ELR (cell line): ENCODE data around the gene EPPIN.

ENCODE experiments used
- DNase-seq: peaks from one replicate; pipeline ENCODE4 v3.0.0-alpha.2; 2015; ENCODE audit warnings: low read depth

Gene EPPIN

GRCh38 chr20:45538209-45538799 is 8.9 kb downstream of the EPPIN start:
- DNase-seq: peak; percentile 83

GRCh38 chr20:45527294-45527693 is 19.9 kb downstream of the EPPIN start:
- no peak for DNase-seq

DNA sequence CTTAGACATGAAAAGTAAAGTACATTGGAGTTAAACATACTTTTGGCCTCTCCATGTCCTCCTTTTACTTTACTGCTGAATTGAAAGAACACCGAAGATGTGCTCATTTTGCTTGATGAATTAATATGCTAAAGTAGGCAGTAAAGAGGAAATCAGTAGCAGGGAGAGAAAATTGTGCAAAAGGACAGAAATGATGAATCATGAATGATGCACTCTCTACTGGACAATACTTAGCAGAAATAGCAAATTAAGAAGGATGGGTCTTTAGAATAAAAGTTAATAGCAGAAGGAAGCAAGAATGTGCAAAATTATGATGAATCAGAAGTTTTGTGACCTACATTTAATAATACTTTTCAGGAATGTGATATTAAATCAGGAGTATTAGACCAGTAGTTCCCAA is 23.4 kb downstream of the EPPIN start:
- no peak for DNase-seq

DNA sequence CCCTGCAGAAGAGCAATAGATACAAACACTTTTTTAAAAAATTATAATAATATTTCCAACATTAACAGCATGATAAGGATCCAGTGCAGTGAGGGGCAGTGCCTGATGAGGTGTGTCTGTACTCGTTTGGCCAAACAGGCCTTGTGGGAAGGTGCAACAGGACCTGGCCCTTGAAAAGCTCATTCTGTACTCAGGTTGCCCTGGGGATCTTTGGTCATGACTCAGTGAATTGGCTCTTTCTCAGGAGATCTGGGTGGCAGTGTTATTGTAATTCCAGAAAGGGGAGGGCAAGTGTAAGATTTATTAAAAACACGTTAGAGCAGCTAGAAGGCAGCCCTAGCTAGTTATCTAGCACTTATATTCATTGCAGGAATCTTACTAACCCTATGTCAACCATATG is 28.9 kb downstream of the EPPIN start:
- DNase-seq: peak; percentile 8

GRCh38 chr20:45515147-45515913 is 31.9 kb downstream of the EPPIN start, which contains the start of gene SPINT3:
TSS of gene SPINT3 (minus strand) at chr20:45515622. CDS start at chr20:45515608, 14 bp downstream.
- no peak for DNase-seq

DNA sequence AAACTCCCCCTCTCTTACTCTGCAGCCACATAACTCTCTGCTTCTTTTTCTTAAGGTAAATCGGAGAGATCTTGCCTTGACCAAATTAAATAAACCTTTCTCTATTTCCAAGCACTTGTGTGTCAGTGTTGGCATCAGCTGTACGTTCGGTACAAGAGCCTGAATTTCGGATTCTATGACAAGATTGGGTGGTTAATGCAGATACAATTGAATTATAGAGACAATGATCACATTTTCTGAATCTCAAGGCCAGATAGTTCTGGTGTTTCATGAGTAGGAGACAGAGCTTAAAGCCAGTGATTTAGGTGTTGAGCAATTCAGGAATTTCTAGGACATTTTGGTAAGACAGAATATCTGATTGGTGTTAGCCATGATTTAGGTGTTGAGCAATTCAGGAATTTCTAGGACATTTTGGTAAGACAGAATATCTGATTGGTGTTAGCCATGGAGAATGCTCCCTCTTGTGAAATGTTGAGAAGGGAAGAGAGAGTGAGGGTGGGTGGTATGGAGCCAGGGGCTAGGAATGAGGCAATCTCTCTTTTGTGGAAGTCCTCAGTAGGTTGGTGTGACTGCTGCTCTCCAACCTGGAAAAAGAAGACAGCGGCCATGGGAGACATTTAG is 36.8 kb downstream of the EPPIN start:
- DNase-seq: no peak

- DNase-seq: no peak
These were observed 38.1 kb downstream of the EPPIN start for GRCh38 chr20:45509091-45509490.

GRCh38 chr20:45508068-45508886 is 38.9 kb downstream of the EPPIN start:
- no peak for DNase-seq

DNA sequence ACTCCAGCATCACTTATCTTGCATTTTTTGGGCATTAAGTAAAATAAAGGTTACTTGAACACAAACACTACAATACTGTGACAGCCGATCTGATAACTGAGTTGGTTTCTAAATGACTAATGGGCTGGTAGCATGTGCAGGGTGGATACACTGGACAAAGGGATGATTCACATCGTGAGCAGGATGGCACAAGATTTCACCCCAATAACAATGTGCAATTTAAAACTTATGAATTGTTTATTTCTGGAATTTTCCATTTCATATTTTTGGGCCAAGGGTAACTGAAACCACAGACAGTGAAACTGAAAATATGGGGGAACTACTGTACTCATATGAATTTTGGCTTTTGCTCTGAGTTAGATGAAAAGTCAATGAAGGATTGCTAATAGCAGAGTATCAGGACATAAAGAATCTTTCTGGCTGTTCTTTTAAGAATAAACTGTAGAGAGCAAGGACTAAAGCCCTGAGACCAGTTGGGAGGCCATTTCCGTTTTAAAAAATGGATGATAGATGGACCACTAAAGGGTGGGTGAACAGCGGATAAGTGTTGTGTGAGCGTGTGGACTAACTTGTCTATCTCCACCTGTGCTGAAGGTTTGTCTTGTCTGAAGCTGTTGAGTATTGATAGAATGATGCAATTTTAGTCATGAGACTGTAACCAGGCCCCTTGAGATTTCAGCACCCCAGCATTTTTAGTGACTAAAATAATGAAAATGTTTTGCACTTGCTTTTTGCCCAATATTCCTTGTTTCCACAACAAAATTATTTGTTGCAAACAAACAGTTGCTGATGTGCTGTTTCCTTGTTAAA is 40.0 kb downstream of the EPPIN start:
- DNase-seq: no peak

GRCh38 chr20:45506398-45506797 is 40.8 kb downstream of the EPPIN start:
- no peak for DNase-seq

GRCh38 chr20:45503403-45503802 is 43.8 kb downstream of the EPPIN start:
- DNase-seq: no peak

DNA sequence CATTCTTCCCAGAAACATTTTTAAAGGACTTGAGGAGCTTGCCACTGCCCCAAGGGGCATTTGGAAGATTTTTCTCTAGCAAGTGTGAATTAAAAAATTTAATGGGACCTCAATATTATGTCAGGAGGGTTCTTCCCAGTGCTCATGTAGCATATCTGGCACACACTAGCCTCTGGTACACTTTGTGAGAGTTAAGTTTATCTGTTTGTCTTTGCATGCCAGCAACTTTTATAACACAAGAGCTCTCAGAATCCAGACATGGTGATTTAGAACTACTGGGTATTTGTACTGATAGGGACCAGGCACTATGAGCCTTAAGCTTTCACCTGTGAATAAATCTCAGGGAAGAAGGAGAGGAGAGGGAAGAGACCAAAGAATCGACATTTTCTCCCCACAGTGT is 44.6 kb downstream of the EPPIN start:
- DNase-seq: no peak

- no peak for DNase-seq
These were observed 45.6 kb downstream of the EPPIN start for GRCh38 chr20:45501600-45501999.

- DNase-seq: no peak
These were observed 47.2 kb downstream of the EPPIN start for GRCh38 chr20:45500022-45500421.

GRCh38 chr20:45497971-45498494 is 49.2 kb downstream of the EPPIN start:
- no peak for DNase-seq

GRCh38 chr20:45496166-45496565 is 51.0 kb downstream of the EPPIN start:
- DNase-seq: no peak

- DNase-seq: no peak
These were observed 51.7 kb downstream of the EPPIN start for GRCh38 chr20:45495501-45495941.
